LHCN-M2 (cell line): Measurements from ENCODE around the gene PLEKHM3. TPM values are rescaled to one million over a fixed set of nuclear protein-coding genes. Genes with fewer than 3 reads are reported as not detected.
"Not testable (repeated sequence)": the region's sequence is repeated elsewhere in the genome, so short reads cannot be mapped to it uniquely, and the experiment has no call there.

Experiments used
- DNase-seq: peaks from one replicate; pipeline ENCODE4 v3.0.0-alpha.2; 2012; ENCODE audit warnings: low read depth
- total RNA-seq: library from RNA; depleted of rRNA; stranded (reverse); fragments of >200 nt; gene quantifications from 2 replicates; pipeline ENCODE4 v1.2.3, GENCODE V29; 2014

The PLEKHM3 gene
- total RNA-seq, 1 experiment from 2014 or later: 7.5 TPM

DNA sequence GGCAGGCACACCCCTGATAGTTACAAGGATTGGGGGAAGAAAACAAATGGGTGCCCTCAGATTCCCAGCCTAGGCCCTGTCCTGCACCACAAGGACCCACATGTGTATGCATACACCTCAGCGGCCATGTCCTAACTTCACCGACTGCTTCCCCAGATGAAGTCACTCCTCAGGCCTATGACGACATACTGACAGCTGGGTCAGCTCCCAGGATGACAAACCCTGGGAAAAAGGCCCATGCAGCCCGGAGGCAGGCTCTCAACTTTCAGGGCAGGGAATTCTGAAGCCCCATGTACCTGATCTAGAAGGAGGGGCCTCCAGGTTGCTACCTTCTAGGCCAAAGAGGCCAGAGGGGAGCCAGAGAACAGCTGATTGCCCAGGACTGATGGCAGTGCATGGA lies 11.0 kb upstream of the PLEKHM3 start:
- no peak for DNase-seq

DNA sequence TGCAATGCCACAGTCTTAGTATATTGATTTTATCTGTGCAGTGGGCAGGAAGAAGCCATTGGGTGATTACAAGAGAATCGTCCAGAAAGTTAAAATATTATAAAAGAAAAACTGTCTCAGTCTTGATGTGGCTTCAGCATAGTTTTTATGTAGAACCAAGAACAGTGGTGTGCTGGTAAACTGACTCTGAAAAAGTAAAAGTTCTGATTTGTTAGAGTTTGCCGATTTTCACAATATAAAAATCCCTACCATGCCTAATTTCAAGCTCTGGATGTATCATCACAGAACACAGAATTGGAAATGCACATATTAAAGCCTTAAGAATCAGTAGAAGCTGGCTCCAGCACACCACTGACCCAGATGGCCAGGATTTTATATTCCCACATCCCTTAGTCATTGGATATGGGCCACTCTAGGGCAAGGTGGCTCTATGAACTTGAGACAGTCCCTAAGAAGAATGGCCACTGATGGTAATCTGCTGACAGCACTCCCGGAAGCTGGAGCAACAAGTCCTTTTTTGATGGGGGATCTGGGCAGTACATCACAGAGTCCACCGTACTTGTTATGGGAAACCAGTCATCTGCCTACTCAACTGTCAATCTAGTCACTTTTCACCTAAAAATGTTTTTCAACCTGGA lies 9.3 kb upstream of the PLEKHM3 start:
- DNase-seq: no peak

DNA sequence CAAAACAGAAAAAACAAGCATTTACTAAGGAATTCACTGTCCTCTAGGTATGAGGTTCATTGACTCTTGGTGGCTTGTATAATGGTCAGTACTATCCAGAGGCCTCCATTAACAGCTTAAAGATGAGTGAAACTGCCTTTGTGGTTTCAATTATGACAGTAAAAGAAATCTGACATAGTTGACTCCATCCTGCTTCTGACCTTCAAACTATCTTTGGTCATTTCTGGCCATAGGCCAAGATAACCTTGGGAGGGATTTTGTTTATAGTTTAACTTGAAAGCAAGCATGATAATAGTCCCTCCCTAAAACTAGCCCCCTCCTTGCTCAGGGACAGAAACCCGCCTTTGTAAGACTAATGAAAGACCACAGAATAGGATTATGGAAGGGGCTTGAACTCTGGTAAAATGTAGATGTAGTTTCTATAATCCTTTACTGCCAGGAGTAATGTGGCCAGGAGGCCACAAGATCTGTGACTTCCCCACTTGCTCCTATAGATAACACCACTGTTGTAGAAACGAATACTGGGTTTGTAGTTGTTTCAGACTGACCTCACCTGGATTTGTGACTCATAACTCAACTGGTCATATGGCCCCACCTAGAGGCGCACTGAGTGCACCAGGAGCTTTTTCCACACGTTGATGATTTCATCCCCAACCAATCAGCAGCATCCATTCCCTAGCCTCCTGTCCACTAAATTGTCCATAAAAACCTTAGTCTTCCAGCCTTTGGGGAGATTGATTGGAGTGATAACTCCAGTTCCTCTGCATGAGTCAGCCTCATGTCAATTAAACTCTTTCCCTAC lies 8.6 kb upstream of the PLEKHM3 start:
- DNase-seq: no peak

DNA sequence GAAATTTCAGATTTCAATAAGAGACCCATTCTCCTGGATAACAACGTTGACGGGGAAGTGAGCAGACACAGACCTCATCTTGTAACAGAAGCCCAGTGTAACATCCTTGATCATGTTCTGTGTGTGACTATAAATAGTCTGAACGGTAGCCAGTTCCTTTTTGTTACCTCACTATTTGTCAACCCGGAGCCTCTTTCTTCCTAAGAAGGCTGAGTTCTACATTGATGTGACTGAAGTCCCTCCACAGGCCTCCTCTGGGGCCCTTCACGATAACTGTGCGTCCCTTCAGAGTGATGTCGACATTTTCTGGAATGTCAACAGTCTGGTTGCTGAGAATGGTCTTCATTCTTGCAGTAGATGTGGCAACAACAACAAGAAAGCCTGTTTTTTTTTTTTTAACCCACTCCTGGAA lies 6.3 kb upstream of the PLEKHM3 start:
- no peak for DNase-seq

DNA sequence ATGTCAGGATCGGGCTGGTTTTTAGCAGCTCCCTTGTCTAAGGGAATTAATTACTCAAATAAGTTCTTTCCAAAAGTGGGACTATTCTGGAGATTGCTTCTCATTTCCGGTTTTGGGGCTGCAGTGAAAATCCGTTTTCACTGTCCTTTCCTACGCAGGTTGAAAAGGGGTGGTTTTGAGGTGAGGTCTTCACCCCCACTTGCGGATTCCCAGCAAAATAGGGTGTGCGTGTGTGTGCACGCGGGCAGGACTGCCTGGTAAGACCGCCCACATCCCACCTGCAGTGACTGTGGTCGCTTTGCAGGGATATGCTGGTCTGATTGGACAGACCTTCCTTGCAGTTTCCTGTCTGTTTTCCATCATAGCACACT lies 472 bp upstream of the PLEKHM3 start:
- DNase-seq: no peak

DNA sequence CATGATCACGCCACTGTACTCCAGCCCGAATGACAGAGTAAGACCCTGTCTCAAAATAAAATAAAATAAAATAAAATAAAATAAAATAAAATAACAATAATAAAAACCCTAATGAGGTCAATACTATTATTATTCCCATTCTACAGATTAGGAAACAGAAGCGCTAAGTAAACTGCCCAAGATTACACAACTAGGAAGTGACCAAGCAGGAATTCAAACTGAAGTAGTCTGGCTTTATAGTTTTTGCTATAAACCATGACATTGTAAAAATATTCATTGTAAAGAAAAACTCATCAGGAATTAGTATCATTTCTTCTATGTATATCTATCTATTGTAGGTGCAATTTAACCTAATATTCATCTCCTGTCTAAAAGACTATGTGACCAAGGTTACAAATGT lies 1.2 kb downstream of the PLEKHM3 start:
- DNase-seq: no peak

DNA sequence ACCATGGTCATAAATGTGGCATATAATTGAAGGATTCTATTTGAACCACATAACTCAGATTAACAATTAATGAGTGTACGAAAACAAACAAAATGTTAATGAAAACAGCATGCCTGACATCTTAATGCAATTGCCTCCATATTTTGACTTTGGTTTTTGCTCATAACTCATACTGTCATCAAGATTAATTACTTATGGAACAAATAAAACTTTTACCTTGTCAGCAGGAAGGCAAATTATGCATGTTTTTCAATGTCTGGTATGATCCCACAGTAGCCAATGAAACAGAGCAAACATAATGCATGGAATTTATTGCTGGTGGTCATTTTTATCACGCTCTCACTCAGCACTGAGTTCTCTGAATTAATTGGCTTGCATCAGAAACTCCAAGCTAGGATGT lies 5.1 kb downstream of the PLEKHM3 start:
- no peak for DNase-seq

DNA sequence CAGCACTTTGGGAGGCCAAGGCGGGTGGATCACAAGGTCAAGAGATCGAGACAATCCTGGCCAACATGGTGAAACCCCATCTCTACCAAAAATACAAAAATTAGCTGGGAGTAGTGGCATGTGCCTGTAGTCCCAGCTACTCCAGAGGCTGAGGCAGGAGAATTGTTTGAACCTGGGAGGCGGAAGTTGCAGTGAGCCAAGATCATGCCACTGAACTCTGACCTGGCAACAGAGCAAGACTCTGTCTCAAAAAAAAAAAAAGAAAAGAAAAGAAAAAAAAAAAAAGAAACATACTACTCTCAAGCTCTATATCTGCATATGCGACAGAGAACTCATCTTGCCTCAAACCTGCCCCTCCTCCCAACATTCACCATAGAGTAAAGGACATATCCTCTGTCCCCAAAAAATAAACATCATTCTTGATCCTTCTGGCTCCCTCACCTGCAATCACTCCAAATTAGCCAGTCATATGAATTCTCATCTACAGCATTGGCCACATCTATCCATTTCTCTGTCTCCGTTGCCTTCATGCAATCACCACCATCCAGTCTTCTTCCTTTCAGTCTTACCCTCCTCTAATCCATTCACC lies 7.1 kb downstream of the PLEKHM3 start:
- not testable (repeated sequence) for DNase-seq

DNA sequence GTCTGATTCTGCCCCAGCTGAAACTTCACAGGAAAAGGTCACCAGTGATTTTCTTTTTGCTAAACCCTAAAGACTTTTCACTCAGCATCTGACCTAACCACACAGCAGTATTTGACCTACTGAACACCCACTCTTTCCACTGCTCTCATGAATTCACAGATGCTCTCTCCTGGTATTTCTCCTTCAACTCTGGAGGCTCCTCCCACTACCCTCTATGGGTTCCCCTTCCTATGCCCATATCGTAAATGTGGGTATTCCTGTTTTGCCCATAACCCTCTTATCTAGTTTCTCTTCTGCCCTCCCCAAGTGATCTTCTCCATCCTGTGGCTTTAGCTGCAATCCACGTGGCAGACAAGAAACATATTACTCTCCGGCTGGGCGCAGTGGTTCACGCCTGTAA lies 7.6 kb downstream of the PLEKHM3 start:
- no peak for DNase-seq

DNA sequence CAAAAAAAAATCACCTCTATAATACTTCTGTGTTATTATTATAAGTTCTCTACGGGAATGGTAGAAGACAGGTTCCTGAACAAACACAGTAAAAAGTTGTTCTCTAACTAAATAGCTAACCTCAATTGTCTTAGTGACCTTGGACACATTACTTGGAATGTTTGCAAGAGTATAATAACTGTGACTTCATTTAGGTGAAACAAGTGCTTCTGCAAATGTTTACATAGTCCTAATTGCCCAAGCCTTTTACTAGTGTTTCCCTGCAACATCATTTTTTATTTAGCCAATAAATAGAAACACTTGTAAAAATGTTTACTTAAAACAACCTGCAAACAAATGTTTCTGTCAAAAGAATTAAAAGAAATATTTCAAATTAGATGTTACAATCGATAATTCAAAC lies 9.9 kb downstream of the PLEKHM3 start:
- DNase-seq: no peak

DNA sequence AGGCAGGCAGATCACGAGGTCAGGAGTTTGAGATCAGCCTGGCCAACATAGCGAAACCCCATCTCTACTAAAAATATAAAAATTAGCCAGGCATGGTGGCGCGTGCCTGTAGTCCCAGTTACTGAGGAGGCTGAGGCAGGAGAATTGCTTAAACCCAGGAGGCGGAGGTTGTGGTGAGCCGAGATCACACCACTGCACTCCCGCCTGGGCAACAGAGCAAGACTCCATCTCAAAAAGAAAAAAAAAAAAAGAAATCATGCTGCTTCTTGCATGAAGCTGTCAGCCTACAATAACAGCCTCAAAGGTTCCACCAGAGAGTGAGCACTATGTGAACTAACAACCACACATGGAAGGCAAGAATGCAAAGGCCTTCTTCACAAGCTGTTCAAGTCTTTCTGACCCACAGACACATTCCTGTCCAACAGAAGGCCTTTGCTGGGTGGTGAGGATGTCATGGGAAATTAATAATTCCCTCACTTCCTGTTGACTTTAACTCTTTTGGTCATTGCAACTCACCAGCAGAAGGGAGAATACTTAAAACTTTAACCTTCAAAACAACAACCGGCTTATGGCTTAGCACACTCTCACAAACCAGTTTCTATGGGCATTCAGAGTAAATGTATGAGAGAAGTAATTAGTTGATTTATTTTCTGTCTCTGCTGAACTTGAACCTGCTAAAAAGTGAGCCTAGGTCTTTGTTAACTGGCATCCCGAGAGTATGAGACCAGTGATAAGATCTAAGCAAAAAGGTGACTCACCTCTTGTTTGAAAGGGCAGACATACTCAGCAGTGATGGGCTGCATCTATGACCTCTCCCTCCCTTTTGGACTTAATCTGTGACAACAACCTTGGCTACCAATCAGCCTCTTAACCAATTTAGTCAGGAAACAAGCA lies 11.8 kb downstream of the PLEKHM3 start:
- DNase-seq: peak; percentile 28

DNA sequence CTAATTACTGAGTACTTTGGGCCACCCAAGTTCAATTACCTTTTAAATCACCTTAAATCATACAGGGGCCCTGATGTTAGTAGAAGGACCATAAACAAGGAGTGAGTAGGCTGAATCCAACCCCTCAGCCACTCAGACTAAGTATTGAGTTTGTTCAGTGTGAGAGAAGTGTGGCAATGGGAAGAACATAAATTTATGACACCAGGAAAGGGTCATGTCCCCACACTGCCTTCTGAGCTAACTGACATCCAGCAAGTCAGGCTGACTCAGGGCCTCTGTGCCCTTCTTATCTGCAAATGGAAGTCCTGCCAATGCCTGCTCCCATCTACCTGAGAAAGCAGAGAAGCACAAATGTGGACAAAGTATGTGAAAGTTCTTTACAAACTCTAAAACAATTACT lies 12.9 kb downstream of the PLEKHM3 start:
- no peak for DNase-seq

DNA sequence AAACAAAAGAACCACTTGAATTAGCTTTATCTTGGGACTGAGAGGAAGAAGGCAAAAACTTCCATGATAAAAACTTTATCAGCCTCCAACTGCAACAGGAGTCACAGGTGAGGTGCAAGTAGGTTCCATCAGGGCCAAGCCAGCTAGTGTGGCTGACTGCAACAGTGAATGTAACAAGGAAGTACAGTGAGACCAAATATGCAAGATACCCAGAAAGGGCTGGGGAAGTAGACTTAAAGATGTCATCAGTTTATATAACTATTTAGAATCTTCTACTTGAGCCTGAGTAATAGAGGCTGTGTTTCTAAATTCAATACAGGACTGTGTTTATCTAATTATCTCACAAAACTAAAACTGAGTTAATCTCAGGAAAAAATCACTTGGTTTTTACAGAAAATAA lies 14.8 kb downstream of the PLEKHM3 start:
- no peak for DNase-seq

DNA sequence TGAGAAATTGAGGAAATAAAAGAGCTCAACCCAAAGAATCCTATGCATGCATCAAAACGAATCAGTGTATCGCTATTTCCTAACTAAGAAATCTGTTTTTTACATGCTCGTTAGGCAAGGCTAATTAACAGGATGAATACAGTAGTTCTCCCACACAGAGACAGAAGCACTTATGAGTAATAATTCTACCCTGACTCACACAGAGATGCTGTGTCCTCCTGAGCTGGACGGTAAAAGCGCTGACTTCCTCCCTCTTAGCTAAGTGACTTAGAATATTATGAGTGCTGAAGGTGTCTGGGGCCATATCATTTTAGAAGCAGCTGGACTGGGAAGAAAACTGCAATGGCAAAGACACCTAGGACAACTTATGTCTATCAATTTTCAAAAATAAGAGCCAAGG lies 18.5 kb downstream of the PLEKHM3 start:
- peak; percentile 30 for DNase-seq

DNA sequence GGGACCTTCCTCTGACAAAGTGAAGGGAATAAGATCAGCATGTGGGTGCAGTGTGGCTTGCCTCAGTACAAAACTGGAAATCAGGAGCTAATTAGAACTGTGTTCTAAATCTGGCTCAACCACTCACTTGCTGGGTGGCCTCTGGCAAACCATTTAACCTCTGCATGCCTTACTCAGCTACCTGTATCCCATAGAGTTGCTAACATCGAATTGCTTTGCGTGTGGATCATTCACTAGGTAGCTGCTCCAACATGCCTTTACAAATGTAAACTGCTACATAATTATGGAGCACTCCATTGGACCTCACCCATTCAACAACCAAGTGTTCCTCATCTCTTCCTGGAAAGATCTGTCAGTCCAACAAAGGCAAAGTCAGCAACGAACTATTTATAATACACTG lies 19.0 kb downstream of the PLEKHM3 start:
- no peak for DNase-seq

DNA sequence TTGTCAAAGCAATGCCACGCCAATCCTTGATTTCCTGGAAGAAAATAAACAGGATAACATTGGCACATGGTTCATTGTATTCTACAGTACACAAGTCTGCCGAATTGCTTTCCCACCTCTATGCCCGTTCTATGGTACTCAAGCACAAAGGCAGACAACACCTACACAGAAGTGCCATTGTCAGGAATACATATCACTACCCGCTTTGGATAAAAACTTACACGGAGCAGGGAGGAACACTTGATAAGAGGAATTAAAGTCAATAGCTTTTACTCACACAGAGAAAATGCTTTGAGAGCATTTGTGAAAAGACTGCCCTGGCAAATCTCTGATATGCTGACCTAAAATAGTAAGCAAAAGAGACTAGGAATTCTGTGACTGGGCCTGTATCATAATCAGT lies 23.4 kb downstream of the PLEKHM3 start:
- no peak for DNase-seq

DNA sequence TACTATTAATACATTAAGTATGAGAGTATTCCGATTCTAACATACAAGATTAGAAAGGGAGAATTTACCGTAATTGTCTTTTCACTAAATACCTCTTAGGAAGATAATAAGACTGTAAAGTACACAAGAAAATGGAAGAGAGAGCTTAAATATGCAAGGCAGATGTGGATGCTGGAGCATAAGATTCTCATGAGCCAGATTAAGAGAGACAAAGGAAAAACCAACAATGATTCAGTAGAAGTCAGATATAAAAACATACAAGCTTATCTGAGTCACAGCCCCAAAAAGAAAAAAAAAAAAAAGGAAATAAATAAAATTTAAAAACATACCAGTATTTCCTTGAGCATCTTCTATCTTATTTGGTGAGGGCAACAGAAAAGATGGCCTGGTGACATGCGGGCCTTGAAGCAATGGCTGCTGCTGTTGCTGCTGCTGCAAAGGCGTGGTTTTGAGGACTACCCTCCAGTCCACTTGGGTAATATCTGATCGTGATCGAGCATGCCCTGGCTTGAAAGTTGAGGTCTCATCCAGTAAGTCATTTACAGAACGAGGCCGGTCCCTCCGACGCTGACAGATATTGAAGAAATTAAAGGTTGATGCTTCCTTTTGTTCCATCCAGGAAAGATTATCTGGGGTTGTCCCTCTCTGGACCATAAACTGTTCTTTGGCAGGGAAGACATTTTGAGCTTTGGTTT lies 24.5 kb downstream of the PLEKHM3 start:
- peak; percentile 24 for DNase-seq

DNA sequence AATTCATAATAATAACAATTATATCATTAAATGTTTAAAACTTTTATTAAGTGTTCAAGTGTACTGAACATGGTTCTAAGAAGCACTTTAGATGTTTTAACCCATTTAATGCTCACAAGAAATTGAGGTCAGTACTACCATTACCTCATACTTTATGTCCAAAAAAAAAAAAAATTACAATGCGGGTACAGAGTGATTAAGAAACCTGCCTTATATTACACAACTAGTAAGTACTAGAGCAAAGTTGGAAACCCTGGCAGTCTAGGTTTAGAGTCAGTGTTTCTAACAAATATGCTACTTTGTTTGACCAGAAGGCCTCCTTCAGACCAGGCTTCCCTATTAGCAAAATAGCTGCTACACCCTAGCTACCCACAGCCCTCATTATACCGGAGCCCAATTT lies 28.5 kb downstream of the PLEKHM3 start:
- DNase-seq: no peak

DNA sequence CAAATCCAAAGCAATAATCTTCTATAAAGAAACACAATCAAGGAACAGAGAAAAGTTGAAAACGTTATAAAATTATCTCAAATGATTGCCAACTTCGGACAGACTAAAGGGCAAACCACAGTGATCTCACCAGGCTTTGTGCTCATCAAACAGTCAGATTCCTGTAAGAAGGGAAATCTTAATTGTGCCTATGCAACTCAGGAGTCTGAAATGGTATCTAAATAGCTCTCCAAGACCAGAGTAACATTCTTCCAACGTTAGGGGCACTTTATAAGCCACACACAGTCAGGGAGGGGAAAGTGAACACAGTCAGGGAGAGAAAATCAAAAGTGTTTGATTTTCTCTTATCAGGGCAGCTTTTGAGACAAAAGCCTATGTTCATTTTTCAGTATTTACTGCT lies 29.4 kb downstream of the PLEKHM3 start:
- DNase-seq: no peak

DNA sequence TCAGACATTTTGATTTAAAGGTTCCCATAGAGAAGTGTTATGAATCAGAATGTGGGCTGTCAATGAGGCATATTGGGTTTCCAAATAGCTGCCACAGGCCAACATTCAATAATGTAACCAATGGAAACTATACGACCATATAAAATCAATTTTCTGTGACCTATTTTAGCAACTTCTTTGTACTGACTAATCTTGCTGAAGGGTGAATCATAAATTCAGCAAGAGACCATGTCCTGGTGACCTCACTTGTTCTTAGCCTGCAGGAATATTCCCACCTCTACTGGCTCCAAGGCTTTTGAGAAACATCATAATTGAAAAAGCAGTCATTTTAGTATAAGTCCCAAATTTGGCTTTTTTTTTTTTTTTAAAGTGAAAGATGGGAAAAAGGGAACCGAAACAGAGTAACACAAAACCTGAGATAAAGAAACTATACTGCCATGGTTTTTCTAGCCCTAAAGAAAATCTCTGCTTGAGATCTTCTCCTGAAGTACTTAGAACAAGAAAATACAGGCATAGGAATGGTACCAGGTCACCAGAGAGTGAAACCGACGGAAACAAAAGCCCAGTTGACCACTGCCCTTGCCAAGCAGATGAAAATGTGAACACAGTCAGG lies 32.1 kb downstream of the PLEKHM3 start:
- peak; percentile 67 for DNase-seq

DNA sequence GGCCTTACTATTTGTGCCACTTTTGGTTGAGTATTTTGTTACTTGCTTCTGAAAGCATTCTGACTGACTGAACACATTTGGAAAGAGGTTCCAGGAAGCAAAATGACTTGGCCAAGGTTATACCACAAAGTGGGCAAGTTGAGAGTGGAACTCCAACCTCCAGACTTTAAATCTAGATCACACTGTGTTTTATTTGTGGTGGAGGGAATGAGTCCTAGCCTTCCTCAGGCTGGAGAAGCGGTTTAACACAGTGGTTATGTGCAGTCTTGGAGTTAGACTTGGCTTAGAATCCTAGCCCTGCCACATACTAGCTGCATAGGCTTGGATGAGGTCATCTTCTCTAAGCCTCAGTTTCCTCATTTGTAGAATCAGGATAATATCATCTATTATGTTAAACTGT lies 33.4 kb downstream of the PLEKHM3 start:
- DNase-seq: no peak
